H9 (cell line): ENCODE measurements around the gene LRMDA. TPM values are rescaled to one million over a fixed set of nuclear protein-coding genes. Genes with fewer than 3 reads are reported as not detected.

Source experiments
- DNase-seq: peaks from one replicate; pipeline ENCODE4 v3.0.0-alpha.2; 2017
- H2AFZ ChIP-seq: one replicate; pipeline ENCODE4 v1.6.1; 2013; ENCODE audit warnings: mild to moderate bottlenecking, low read length, control low read depth, moderate library complexity
- H2AK5ac ChIP-seq: 2 replicates; pipeline ENCODE4 v1.6.1; 2013; ENCODE audit warnings: low read length, control low read depth, mixed read lengths; ENCODE audit not compliant: insufficient read length
- H2BK120ac ChIP-seq: one replicate; pipeline ENCODE4 v1.6.1; 2013; ENCODE audit warnings: low read depth, mild to moderate bottlenecking, low read length, control low read depth, inconsistent platforms; ENCODE audit not compliant: poor library complexity, severe bottlenecking
- H2BK12ac ChIP-seq: 2 replicates; pipeline ENCODE4 v1.6.1; 2013; ENCODE audit warnings: low read length, control low read depth, mixed read lengths, low read depth; ENCODE audit not compliant: insufficient read length
- H2BK15ac ChIP-seq: 2 replicates; pipeline ENCODE4 v1.6.1; 2013; ENCODE audit warnings: low read depth, low read length, control low read depth
- H2BK20ac ChIP-seq: one replicate; pipeline ENCODE4 v1.6.1; 2013; ENCODE audit warnings: low read depth, mild to moderate bottlenecking, low read length, control low read depth, inconsistent platforms; ENCODE audit not compliant: poor library complexity, severe bottlenecking
- H2BK5ac ChIP-seq: 2 replicates; pipeline ENCODE4 v1.6.1; 2013; ENCODE audit warnings: low read length, control low read depth, mixed read lengths; ENCODE audit not compliant: insufficient read length
- H3K14ac ChIP-seq: 2 replicates; pipeline ENCODE4 v1.6.1; 2013; ENCODE audit warnings: low read length, control low read depth; ENCODE audit not compliant: insufficient read depth
- H3K18ac ChIP-seq: 2 replicates; pipeline ENCODE4 v1.6.1; 2013; ENCODE audit warnings: low read depth, mild to moderate bottlenecking, mixed read lengths, low read length, control low read depth; ENCODE audit not compliant: insufficient read length
- H3K23ac ChIP-seq: 2 replicates; pipeline ENCODE4 v1.6.1; 2013; ENCODE audit warnings: low read length, control low read depth, mixed read lengths, low read depth; ENCODE audit not compliant: insufficient read length
- H3K23me2 ChIP-seq: 2 replicates; pipeline ENCODE4 v1.6.1; 2013; ENCODE audit warnings: low read depth, mild to moderate bottlenecking, mixed read lengths, low read length, control low read depth; ENCODE audit not compliant: insufficient read length, poor library complexity, severe bottlenecking
- H3K27ac ChIP-seq: 2 replicates; pipeline ENCODE4 v1.5.1; 2013; ENCODE audit warnings: low read length, control low read depth, mixed read lengths, low read depth; ENCODE audit not compliant: insufficient read length
- H3K27me3 ChIP-seq: 2 replicates; pipeline ENCODE4 v1.6.1; 2013; ENCODE audit warnings: low read length, control low read depth, inconsistent platforms; ENCODE audit not compliant: insufficient read depth
- H3K4ac ChIP-seq: 2 replicates; pipeline ENCODE4 v1.6.1; 2013; ENCODE audit warnings: low read depth, mild to moderate bottlenecking, control low read depth, inconsistent platforms, low read length, moderate library complexity
- H3K4me1 ChIP-seq: 2 replicates; pipeline ENCODE4 v1.6.1; 2013; ENCODE audit warnings: low read length, control low read depth, inconsistent platforms; ENCODE audit not compliant: insufficient read depth
- H3K4me2 ChIP-seq: 2 replicates; pipeline ENCODE4 v1.6.1; 2013; ENCODE audit warnings: low read length, control low read depth, mixed read lengths; ENCODE audit not compliant: insufficient read length, insufficient read depth
- H3K56ac ChIP-seq: 2 replicates; pipeline ENCODE4 v1.6.1; 2013; ENCODE audit warnings: low read depth, mild to moderate bottlenecking, mixed read lengths, low read length, control low read depth; ENCODE audit not compliant: insufficient read length
- H3K79me1 ChIP-seq: 2 replicates; pipeline ENCODE4 v1.6.1; 2013; ENCODE audit warnings: low read depth, mild to moderate bottlenecking, moderate library complexity, low read length, control low read depth, inconsistent platforms; ENCODE audit not compliant: insufficient read depth, poor library complexity, severe bottlenecking
- H3K79me2 ChIP-seq: 2 replicates; pipeline ENCODE4 v1.6.1; 2013; ENCODE audit warnings: low read length, control low read depth, inconsistent platforms; ENCODE audit not compliant: insufficient read depth
- H3K9ac ChIP-seq: 2 replicates; pipeline ENCODE4 v1.6.1; 2013; ENCODE audit warnings: low read length, control low read depth, mixed read lengths; ENCODE audit not compliant: insufficient read length; ENCODE audit errors: extremely low read depth
- H3K9me3 ChIP-seq: one replicate; pipeline ENCODE4 v1.6.1; 2013; ENCODE audit warnings: low read depth, low read length, inconsistent platforms; ENCODE audit not compliant: control insufficient read depth
- H3T11ph ChIP-seq: one replicate; pipeline ENCODE4 v1.6.1; 2013; ENCODE audit warnings: mild to moderate bottlenecking, low read length, control low read depth, inconsistent platforms
- H4K20me1 ChIP-seq: one replicate; pipeline ENCODE4 v1.6.1; 2013; ENCODE audit not compliant: control insufficient read depth, insufficient read length, insufficient read depth
- H4K5ac ChIP-seq: 2 replicates; pipeline ENCODE4 v1.6.1; 2013; ENCODE audit warnings: low read depth, mild to moderate bottlenecking, mixed read lengths, low read length, control low read depth; ENCODE audit not compliant: insufficient read length
- H4K8ac ChIP-seq: replicated peaks from 2 replicates; pipeline ENCODE4 v1.6.1; 2013; ENCODE audit warnings: low read length, control low read depth, mixed read lengths, low read depth; ENCODE audit not compliant: insufficient read length
- H4K91ac ChIP-seq: 2 replicates; pipeline ENCODE4 v1.6.1; 2013; ENCODE audit warnings: low read depth, mild to moderate bottlenecking, moderate library complexity, mixed read lengths, low read length, control low read depth; ENCODE audit not compliant: insufficient read length
- H3K27ac Mint-ChIP-seq, 3 experiments: 2 replicates in 2 of 3; 3 replicates in 1 of 3; pipeline ENCODE4 v1.8.0; 2020 to 2021; ENCODE audit warnings: mixed read lengths in 3 of 3, mild to moderate bottlenecking in 1 of 3, moderate library complexity in 1 of 3
- H3K27me3 Mint-ChIP-seq: 2 replicates; pipeline ENCODE4 v1.8.0; 2021; ENCODE audit warnings: low read depth, mild to moderate bottlenecking, moderate library complexity, mixed read lengths
- H3K36me3 Mint-ChIP-seq, 3 experiments: 2 replicates in 2 of 3; 3 replicates in 1 of 3; pipeline ENCODE4 v1.8.0; 2020 to 2021; ENCODE audit warnings: low read depth in 3 of 3, mixed read lengths in 3 of 3; ENCODE audit not compliant: insufficient read depth in 1 of 3
- H3K4me1 Mint-ChIP-seq, 2 experiments: 2 replicates each; pipeline ENCODE4 v1.8.0; 2020; ENCODE audit warnings: mixed read lengths in 2 of 2
- H3K4me3 Mint-ChIP-seq, 2 experiments: 2 replicates in 1 of 2; 3 replicates in 1 of 2; pipeline ENCODE4 v1.8.0; 2020 to 2021; ENCODE audit warnings: mild to moderate bottlenecking in 2 of 2, mixed read lengths in 2 of 2, moderate library complexity in 1 of 2
- H3K9me3 Mint-ChIP-seq, 2 experiments: 2 replicates in 1 of 2; 3 replicates in 1 of 2; pipeline ENCODE4 v1.8.0; 2020; ENCODE audit warnings: mild to moderate bottlenecking in 2 of 2, mixed read lengths in 2 of 2, moderate library complexity in 1 of 2
- CTCF ChIP-seq: fragments of 200-600 bp; sonication (generic); conservative IDR thresholded peaks from 3 replicates; pipeline ENCODE4 v1.8.0; 2021; ENCODE audit warnings: antibody characterized with exemption, mild to moderate bottlenecking
- WGBS: extraction: QIAGEN DNeasy Blood & Tissue Kit; methylation state at CpG from one replicate; pipeline ENCODE4 v1.1.7; 2013; ENCODE audit warnings: missing lambda C conversion rate, low lambda C conversion rate, mixed read lengths; ENCODE audit not compliant: insufficient read length; ENCODE audit errors: extremely low coverage; 5-methylcytosine and 5-hydroxymethylcytosine counted together
- total RNA-seq: library from RNA; stranded (reverse); gene quantifications from 2 replicates; pipeline ENCODE4 v1.2.1, GENCODE V29; 2021

LRMDA gene
- total RNA-seq, 1 experiment from 2014 or later = 1.8 TPM

DNA sequence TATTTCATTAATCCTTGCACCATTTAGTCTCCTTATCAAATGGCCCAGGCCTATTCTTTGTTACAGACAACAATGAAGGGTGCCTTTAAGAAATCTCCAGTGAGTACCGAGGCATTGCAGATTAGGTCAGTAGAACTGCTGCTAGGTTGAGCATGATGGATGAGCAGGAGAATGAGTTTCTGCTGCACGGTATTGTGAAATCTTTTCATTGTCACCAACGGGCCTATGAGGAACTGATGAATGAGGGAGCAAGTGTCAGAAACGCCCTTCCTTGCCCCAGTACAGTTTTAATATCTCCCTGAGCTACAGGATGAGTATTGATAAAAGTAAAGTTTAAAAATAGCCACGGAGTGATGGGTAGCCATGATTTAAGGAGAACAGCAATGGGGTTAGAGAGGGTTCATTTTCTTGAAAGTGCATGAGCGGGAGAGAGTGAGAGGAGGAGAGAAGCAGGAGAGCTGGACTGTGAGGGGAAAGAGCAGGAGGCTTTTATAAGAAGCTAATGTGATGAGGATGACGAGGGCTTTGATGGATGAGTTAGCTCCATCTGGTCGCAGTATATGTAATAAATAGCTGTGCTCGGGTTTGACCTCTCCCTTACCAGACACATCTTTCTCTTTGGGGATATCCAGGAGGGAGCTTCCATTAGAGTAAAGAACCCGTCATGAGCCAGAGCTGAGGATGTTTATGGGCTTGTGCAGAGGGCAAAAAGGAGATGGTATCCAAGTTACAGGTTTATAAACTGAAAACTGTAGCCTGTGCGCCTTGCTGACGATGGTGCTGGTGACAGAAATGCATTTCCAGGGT, 526.1 kb downstream of the LRMDA start:
- Histone ChIP-seq H3K4me2 (no peak overlapping the region), H3T11ph (no peak overlapping the region), H4K5ac (no peak overlapping the region), H3K18ac (no peak overlapping the region), H3K23ac (no peak overlapping the region), H3K4me1 (no peaks in the 10 kb centered on the region), H2AFZ (no peak overlapping the region), H4K20me1 (no peaks in the 10 kb centered on the region), H2BK15ac (no peak overlapping the region), H3K4ac (no peak overlapping the region), H3K9me3 (no peaks in the 10 kb centered on the region), H3K27me3 (no peaks in the 10 kb centered on the region), H3K14ac (no peak overlapping the region), H3K79me1 (no peaks in the 10 kb centered on the region), H2BK120ac (no peak overlapping the region), H2BK5ac (no peak overlapping the region), H3K79me2 (no peaks in the 10 kb centered on the region), H2BK12ac (no peak overlapping the region), H4K8ac (no peak overlapping the region), H3K27ac (no peak overlapping the region), H4K91ac (no peak overlapping the region), H2AK5ac (no peak overlapping the region), H3K23me2 (no peaks in the 10 kb centered on the region), H3K56ac (no peak overlapping the region), H3K9ac (no peak overlapping the region), H2BK20ac (no peak overlapping the region)
- Mint-ChIP-seq H3K36me3 (no peaks in the 10 kb centered on the region), H3K27ac (no peak overlapping the region), H3K9me3 (no peaks in the 10 kb centered on the region; a peak in 1 of 5 replicates), H3K4me3 (no peak overlapping the region), H3K4me1 (peaks cover 3% of the 10 kb centered on the region in 2 experiments; a peak in 2 of 4 replicates), H3K27me3 (no peaks in the 10 kb centered on the region)
- no CpG with 5 or more reads among the region's 12 CpGs for WGBS
- no peak for DNase-seq
- TF ChIP-seq CTCF = no peak
